ENCODE measurements around the gene TLE7.
A peak's percentile ranks its signal among the peaks of the same experiment; 100 is the strongest.

TLE7 gene

GRCh38 chr16:71453036-71453435 lies 11.2 kb upstream of the TLE7 start:
- Histone ChIP-seq H3K36me3 (ENCODE audit: control insufficient read depth in 2 of 2, insufficient read depth in 2 of 2, low read length in 2 of 2) (peaks cover 64% of the 10 kb centered on the region in 2 donors), H3K9me3 (ENCODE audit: control insufficient read depth in 2 of 2, low read length in 2 of 2) (peaks cover 25 to 27% of the 10 kb centered on the region in 2 donors), H3K27me3 (ENCODE audit: control insufficient read depth in 2 of 2, insufficient read depth in 2 of 2, low read length in 2 of 2) (no peaks in the 10 kb centered on the region), H3K27ac (ENCODE audit: low read depth in 2 of 2, low read length in 2 of 2) (no peak overlapping the region), H3K4me3 (ENCODE audit: low read length in 2 of 2) (no peak overlapping the region), H3K9ac (ENCODE audit: low read depth in 1 of 2, low read length in 2 of 2) (no peak overlapping the region), H3K4me1 (ENCODE audit: control insufficient read depth in 2 of 2, insufficient read depth in 2 of 2, low read length in 2 of 2) (no peaks in the 10 kb centered on the region)

DNA sequence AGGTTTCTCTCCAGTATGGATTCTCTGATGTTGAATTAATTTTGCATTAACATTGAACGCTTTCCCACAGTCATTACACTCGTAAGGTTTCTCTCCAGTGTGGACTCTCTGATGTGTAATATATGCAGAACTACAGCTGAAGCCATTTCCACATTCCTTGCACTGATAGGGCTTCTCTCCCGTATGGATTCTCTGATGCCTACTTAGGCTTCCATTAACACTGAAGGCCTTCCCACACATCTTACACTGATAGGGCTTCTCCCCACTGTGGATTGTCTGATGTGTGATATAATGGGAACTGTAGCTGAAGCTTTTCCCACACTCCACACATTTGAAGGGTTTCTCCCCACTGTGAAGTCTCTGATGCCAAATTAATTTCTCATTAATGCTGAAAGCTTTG lies 7.2 kb upstream of the TLE7 start:
- Histone ChIP-seq H3K4me3 (ENCODE audit: low read length in 2 of 2) (peak overlapping the region in 1 of 2 donors; percentile 2), H3K9ac (ENCODE audit: low read depth in 1 of 2, low read length in 2 of 2) (no peak overlapping the region), H3K36me3 (ENCODE audit: control insufficient read depth in 2 of 2, insufficient read depth in 2 of 2, low read length in 2 of 2) (peaks cover 48 to 52% of the 10 kb centered on the region in 2 donors), H3K27me3 (ENCODE audit: control insufficient read depth in 2 of 2, insufficient read depth in 2 of 2, low read length in 2 of 2) (no peaks in the 10 kb centered on the region), H3K27ac (ENCODE audit: low read depth in 2 of 2, low read length in 2 of 2) (no peak overlapping the region), H3K9me3 (ENCODE audit: control insufficient read depth in 2 of 2, low read length in 2 of 2) (peaks cover 38 to 42% of the 10 kb centered on the region in 2 donors), H3K4me1 (ENCODE audit: control insufficient read depth in 2 of 2, insufficient read depth in 2 of 2, low read length in 2 of 2) (no peaks in the 10 kb centered on the region)

DNA sequence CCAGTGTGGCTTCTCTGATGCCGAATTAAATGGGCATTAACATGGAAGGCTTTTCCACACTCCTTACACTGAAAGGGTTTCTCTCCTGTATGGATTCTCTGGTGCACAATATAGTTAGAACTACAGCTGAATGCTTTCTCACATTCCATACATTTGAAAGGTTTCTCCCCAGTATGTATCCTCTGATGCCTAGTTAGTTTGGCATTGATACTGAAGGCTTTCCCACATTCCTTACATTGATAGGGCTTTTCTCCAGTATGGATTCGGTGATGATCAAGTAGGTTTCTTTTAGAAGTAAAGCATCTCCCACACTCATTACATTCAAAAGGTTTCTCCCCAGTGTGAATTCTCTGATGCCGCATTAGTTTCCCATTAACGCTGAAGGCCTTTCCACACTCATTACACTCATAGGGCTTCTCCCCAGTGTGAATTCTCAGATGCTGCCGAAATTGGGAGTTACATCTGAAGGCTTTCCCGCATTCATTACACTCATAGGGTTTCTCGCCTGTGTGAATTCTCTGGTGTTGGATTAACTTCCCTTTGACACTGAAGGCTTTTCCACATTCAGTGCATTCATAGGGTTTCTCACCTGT lies 6.5 kb upstream of the TLE7 start:
- Histone ChIP-seq H3K27ac (ENCODE audit: low read depth in 2 of 2, low read length in 2 of 2) (no peak overlapping the region), H3K4me3 (ENCODE audit: low read length in 2 of 2) (no peak overlapping the region), H3K9ac (ENCODE audit: low read depth in 1 of 2, low read length in 2 of 2) (no peak overlapping the region), H3K27me3 (ENCODE audit: control insufficient read depth in 2 of 2, insufficient read depth in 2 of 2, low read length in 2 of 2) (no peaks in the 10 kb centered on the region), H3K9me3 (ENCODE audit: control insufficient read depth in 2 of 2, low read length in 2 of 2) (peaks cover 36 to 46% of the 10 kb centered on the region in 2 donors), H3K4me1 (ENCODE audit: control insufficient read depth in 2 of 2, insufficient read depth in 2 of 2, low read length in 2 of 2) (no peaks in the 10 kb centered on the region), H3K36me3 (ENCODE audit: control insufficient read depth in 2 of 2, insufficient read depth in 2 of 2, low read length in 2 of 2) (peaks cover 42 to 45% of the 10 kb centered on the region in 2 donors)

GRCh38 chr16:71443714-71444113 lies 1.9 kb upstream of the TLE7 start:
- no peaks in the 10 kb centered on the region for H3K4me1 ChIP-seq (ENCODE audit: control insufficient read depth in 2 of 2, insufficient read depth in 2 of 2, low read length in 2 of 2)
- H3K36me3 ChIP-seq (ENCODE audit: control insufficient read depth in 2 of 2, insufficient read depth in 2 of 2, low read length in 2 of 2): peaks cover 6 to 9% of the 10 kb centered on the region in 2 donors
- H3K27me3 ChIP-seq (ENCODE audit: control insufficient read depth in 2 of 2, insufficient read depth in 2 of 2, low read length in 2 of 2): no peaks in the 10 kb centered on the region
- no peak overlapping the region for H3K9ac ChIP-seq (ENCODE audit: low read depth in 1 of 2, low read length in 2 of 2)
- H3K4me3 ChIP-seq (ENCODE audit: low read length in 2 of 2): no peak overlapping the region
- H3K27ac ChIP-seq (ENCODE audit: low read depth in 2 of 2, low read length in 2 of 2): no peak overlapping the region
- H3K9me3 ChIP-seq (ENCODE audit: control insufficient read depth in 2 of 2, low read length in 2 of 2): peaks cover 17 to 27% of the 10 kb centered on the region in 2 donors

DNA sequence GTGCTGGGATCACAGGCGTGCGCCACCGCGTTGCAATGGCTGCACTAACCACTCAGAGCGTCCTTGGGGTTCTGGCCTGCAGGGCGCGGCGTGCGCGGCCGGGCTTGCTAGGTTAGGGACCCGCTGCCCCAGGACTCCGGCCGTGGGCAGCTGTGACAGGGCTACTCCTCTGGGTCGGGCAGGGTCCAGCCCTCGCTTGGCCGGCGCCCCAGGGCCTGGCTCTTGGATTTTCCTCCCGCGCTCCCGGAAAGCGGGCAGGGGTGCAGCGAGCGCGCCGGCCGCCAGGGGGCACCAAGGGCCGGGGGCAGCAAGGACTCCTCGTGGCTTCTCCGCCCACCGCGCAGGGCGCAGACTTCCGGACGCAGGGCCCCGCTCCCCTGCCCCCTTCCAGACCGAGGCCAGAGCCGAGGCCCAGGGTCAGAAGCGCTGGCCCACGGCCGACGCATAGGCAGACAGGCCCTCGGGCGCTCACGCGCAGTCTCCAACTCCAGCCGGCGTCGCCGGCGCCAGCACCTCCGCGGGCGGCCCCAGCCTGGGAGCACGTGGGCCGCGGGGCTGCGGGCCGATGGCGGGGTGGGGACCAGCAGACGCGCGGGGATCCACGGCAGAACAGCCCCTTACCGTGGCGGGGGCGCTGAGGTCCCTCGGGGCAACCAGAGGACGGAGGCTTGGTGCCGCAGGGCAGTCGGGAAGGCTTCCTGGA lies 355 bp downstream of the TLE7 start:
- Histone ChIP-seq H3K36me3 (ENCODE audit: control insufficient read depth in 2 of 2, insufficient read depth in 2 of 2, low read length in 2 of 2) (no peaks in the 10 kb centered on the region), H3K27me3 (ENCODE audit: control insufficient read depth in 2 of 2, insufficient read depth in 2 of 2, low read length in 2 of 2) (no peaks in the 10 kb centered on the region), H3K9ac (ENCODE audit: low read depth in 1 of 2, low read length in 2 of 2) (no peak overlapping the region), H3K9me3 (ENCODE audit: control insufficient read depth in 2 of 2, low read length in 2 of 2) (peaks cover 4 to 10% of the 10 kb centered on the region in 2 donors), H3K27ac (ENCODE audit: low read depth in 2 of 2, low read length in 2 of 2) (no peak overlapping the region), H3K4me3 (ENCODE audit: low read length in 2 of 2) (no peak overlapping the region), H3K4me1 (ENCODE audit: control insufficient read depth in 2 of 2, insufficient read depth in 2 of 2, low read length in 2 of 2) (no peaks in the 10 kb centered on the region)

DNA sequence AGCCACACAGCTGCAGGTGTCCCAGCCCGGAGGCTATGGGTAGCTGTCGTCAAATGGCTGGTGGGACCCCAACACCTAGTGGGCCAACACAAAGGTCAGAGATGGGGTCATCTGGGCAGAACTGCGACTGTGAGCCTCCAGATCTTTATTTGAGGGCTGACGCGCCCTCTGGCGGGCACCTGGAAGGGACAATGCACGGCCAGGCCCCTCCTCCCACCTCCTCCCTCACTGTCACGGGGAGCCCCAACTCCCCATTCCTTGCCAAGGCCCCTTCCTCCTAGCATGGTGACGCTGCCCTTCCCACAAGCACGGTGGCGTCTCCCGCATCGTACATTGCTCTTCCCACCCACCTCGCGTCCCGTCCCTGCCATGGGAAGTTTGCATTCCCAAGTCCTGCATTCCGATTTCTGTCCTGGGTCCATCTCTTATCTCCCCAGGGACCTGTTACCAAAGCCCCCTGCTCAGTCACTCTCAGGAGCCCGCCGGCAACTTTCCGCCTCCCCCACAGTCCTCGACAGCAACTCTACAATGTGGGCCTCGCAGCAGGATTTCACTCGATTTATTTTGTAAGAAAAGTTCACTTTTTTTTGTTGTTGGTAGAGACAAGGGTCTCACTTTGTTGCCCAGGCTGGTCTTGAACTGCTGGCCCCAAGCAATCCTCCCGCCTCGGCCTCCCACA lies 1.0 kb downstream of the TLE7 start:
- Histone ChIP-seq H3K9me3 (ENCODE audit: control insufficient read depth in 2 of 2, low read length in 2 of 2) (peaks cover 3 to 10% of the 10 kb centered on the region in 2 donors), H3K27ac (ENCODE audit: low read depth in 2 of 2, low read length in 2 of 2) (no peak overlapping the region), H3K4me1 (ENCODE audit: control insufficient read depth in 2 of 2, insufficient read depth in 2 of 2, low read length in 2 of 2) (no peaks in the 10 kb centered on the region), H3K36me3 (ENCODE audit: control insufficient read depth in 2 of 2, insufficient read depth in 2 of 2, low read length in 2 of 2) (no peaks in the 10 kb centered on the region), H3K27me3 (ENCODE audit: control insufficient read depth in 2 of 2, insufficient read depth in 2 of 2, low read length in 2 of 2) (no peaks in the 10 kb centered on the region), H3K9ac (ENCODE audit: low read depth in 1 of 2, low read length in 2 of 2) (no peak overlapping the region), H3K4me3 (ENCODE audit: low read length in 2 of 2) (no peak overlapping the region)

- H3K27me3 ChIP-seq (ENCODE audit: control insufficient read depth in 2 of 2, insufficient read depth in 2 of 2, low read length in 2 of 2): no peaks in the 10 kb centered on the region
Measured at GRCh38 chr16:71439523-71439922, 2.3 kb downstream of the TLE7 start.

DNA sequence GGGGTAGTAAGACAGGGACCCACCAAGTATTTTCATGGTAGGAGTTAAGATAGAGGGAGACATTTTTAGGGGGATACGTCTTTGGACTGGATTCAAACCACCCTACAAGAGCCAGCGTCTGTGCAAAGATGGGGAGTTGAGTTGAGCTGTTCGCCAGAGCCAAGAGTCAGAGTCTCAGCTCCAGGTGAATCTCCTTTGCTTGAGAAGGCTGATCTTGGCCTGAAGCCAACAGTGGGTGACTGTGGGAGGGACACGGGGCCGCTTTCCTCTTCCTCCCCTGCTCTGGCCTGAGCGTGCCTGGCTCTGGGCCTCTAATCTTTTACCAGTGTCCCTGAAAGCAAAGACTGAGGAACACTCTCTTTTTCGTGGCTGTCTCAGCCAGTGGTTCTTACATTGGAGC lies 5.4 kb downstream of the TLE7 start:
- H3K9me3 ChIP-seq (ENCODE audit: control insufficient read depth in 2 of 2, low read length in 2 of 2): no peaks in the 10 kb centered on the region
- no peak overlapping the region for H3K9ac ChIP-seq (ENCODE audit: low read depth in 1 of 2, low read length in 2 of 2)
- no peaks in the 10 kb centered on the region for H3K27me3 ChIP-seq (ENCODE audit: control insufficient read depth in 2 of 2, insufficient read depth in 2 of 2, low read length in 2 of 2)
- no peaks in the 10 kb centered on the region for H3K4me1 ChIP-seq (ENCODE audit: control insufficient read depth in 2 of 2, insufficient read depth in 2 of 2, low read length in 2 of 2)
- no peaks in the 10 kb centered on the region for H3K36me3 ChIP-seq (ENCODE audit: control insufficient read depth in 2 of 2, insufficient read depth in 2 of 2, low read length in 2 of 2)
- H3K4me3 ChIP-seq (ENCODE audit: low read length in 2 of 2): no peak overlapping the region
- no peak overlapping the region for H3K27ac ChIP-seq (ENCODE audit: low read depth in 2 of 2, low read length in 2 of 2)

More at GRCh38 chr16:71439523-71439922, 2.3 kb downstream of the TLE7 start:
- Histone ChIP-seq H3K9ac (ENCODE audit: low read depth in 1 of 2, low read length in 2 of 2) (no peak overlapping the region), H3K27ac (ENCODE audit: low read depth in 2 of 2, low read length in 2 of 2) (no peak overlapping the region), H3K9me3 (ENCODE audit: control insufficient read depth in 2 of 2, low read length in 2 of 2) (peaks cover 3 to 7% of the 10 kb centered on the region in 2 donors), H3K4me3 (ENCODE audit: low read length in 2 of 2) (no peak overlapping the region), H3K4me1 (ENCODE audit: control insufficient read depth in 2 of 2, insufficient read depth in 2 of 2, low read length in 2 of 2) (no peaks in the 10 kb centered on the region), H3K36me3 (ENCODE audit: control insufficient read depth in 2 of 2, insufficient read depth in 2 of 2, low read length in 2 of 2) (no peaks in the 10 kb centered on the region)

- no peak overlapping the region for H3K27ac ChIP-seq (ENCODE audit: low read depth in 2 of 2, low read length in 2 of 2)
- H3K9me3 ChIP-seq (ENCODE audit: control insufficient read depth in 2 of 2, low read length in 2 of 2): no peaks in the 10 kb centered on the region
- no peaks in the 10 kb centered on the region for H3K27me3 ChIP-seq (ENCODE audit: control insufficient read depth in 2 of 2, insufficient read depth in 2 of 2, low read length in 2 of 2)
- no peak overlapping the region for H3K4me3 ChIP-seq (ENCODE audit: low read length in 2 of 2)
- H3K9ac ChIP-seq (ENCODE audit: low read depth in 1 of 2, low read length in 2 of 2): no peak overlapping the region
- no peaks in the 10 kb centered on the region for H3K36me3 ChIP-seq (ENCODE audit: control insufficient read depth in 2 of 2, insufficient read depth in 2 of 2, low read length in 2 of 2)
- no peaks in the 10 kb centered on the region for H3K4me1 ChIP-seq (ENCODE audit: control insufficient read depth in 2 of 2, insufficient read depth in 2 of 2, low read length in 2 of 2)
Measured at GRCh38 chr16:71432906-71433305, 8.9 kb downstream of the TLE7 start.

GRCh38 chr16:71431991-71432390 lies 9.9 kb downstream of the TLE7 start:
- no peaks in the 10 kb centered on the region for H3K27me3 ChIP-seq (ENCODE audit: control insufficient read depth in 2 of 2, insufficient read depth in 2 of 2, low read length in 2 of 2)
- no peak overlapping the region for H3K4me3 ChIP-seq (ENCODE audit: low read length in 2 of 2)
- H3K27ac ChIP-seq (ENCODE audit: low read depth in 2 of 2, low read length in 2 of 2): no peak overlapping the region
- peaks cover 0 to 2% of the 10 kb centered on the region in 2 donors for H3K9me3 ChIP-seq (ENCODE audit: control insufficient read depth in 2 of 2, low read length in 2 of 2)
- H3K4me1 ChIP-seq (ENCODE audit: control insufficient read depth in 2 of 2, insufficient read depth in 2 of 2, low read length in 2 of 2): no peaks in the 10 kb centered on the region
- H3K36me3 ChIP-seq (ENCODE audit: control insufficient read depth in 2 of 2, insufficient read depth in 2 of 2, low read length in 2 of 2): no peaks in the 10 kb centered on the region
- H3K9ac ChIP-seq (ENCODE audit: low read depth in 1 of 2, low read length in 2 of 2): no peak overlapping the region

Data from mucosa of rectum (tissue), 2 donors.